ENCODE data around the gene NTSR1. TPM values are rescaled to one million over a fixed set of nuclear protein-coding genes. Genes with fewer than 3 reads are reported as not detected.

Gene NTSR1
- total and polyA plus RNA-seq, 4 donors, result 0.02 to 3.7 (median 0.76) TPM

- Histone ChIP-seq H3K27me3 (ENCODE audit: control insufficient read depth in 3 of 3, insufficient read depth in 3 of 3, low read length in 2 of 3) (peaks cover 0 to 8% (median 0%) of the 10 kb centered on the region in 3 donors), H3K9me3 (ENCODE audit: control insufficient read depth in 4 of 4, insufficient read depth in 3 of 4, low read length in 3 of 4) (peaks cover 0 to 2% (median 0%) of the 10 kb centered on the region in 4 donors), H3K4me3 (no peak overlapping the region), H3K4me1 (ENCODE audit: control insufficient read depth in 5 of 5, insufficient read depth in 5 of 5, low read length in 5 of 5) (peaks cover 0 to 9% (median 0%) of the 10 kb centered on the region in 5 donors), H3K36me3 (ENCODE audit: control insufficient read depth in 4 of 4, insufficient read depth in 4 of 4, low read length in 4 of 4) (no peaks in the 10 kb centered on the region), H3K27ac (ENCODE audit: low read depth in 1 of 2, low read length in 1 of 2) (peak overlapping the region in 1 of 2 donors; percentile 65), H3K9ac (ENCODE audit: insufficient read depth in 1 of 2, low read length in 2 of 2) (no peak overlapping the region)
- DNase-seq, result no peak
- no peak for ATAC-seq (ENCODE audit: insufficient read depth, low FRiP score)
- no peak for TF ChIP-seq CTCF (IDR thresholded peaks at IDR 0.05; ENCODE audit: control extremely low read depth, extremely low read depth)
- 48 to 55% methylated on average over 9 of the region's 9 CpGs for WGBS, 2 donors
Measured at GRCh38 chr20:62741191-62741691, 32.6 kb downstream of the NTSR1 start.

GRCh38 chr20:62741701-62742491 is 33.3 kb downstream of the NTSR1 start:
- WGBS, 2 donors, result 89 to 94% methylated on average over 18 of the region's 18 CpGs
- H3K36me3 ChIP-seq (ENCODE audit: control insufficient read depth in 4 of 4, insufficient read depth in 4 of 4, low read length in 4 of 4), result no peaks in the 10 kb centered on the region
- peaks cover 0 to 9% (median 0%) of the 10 kb centered on the region in 5 donors for H3K4me1 ChIP-seq (ENCODE audit: control insufficient read depth in 5 of 5, insufficient read depth in 5 of 5, low read length in 5 of 5)
- peaks cover 0 to 8% (median 0%) of the 10 kb centered on the region in 3 donors for H3K27me3 ChIP-seq (ENCODE audit: control insufficient read depth in 3 of 3, insufficient read depth in 3 of 3, low read length in 2 of 3)
- no peak overlapping the region for H3K9ac ChIP-seq (ENCODE audit: insufficient read depth in 1 of 2, low read length in 2 of 2)
- no peak overlapping the region for H3K4me3 ChIP-seq
- peaks cover 0 to 2% (median 0%) of the 10 kb centered on the region in 4 donors for H3K9me3 ChIP-seq (ENCODE audit: control insufficient read depth in 4 of 4, insufficient read depth in 3 of 4, low read length in 3 of 4)
- TF ChIP-seq CTCF (IDR thresholded peaks at IDR 0.05; ENCODE audit: control extremely low read depth, extremely low read depth), result no peak
- H3K27ac ChIP-seq (ENCODE audit: low read depth in 1 of 2, low read length in 1 of 2), result no peak overlapping the region
- DNase-seq, result no peak
- ATAC-seq (ENCODE audit: insufficient read depth, low FRiP score), result no peak

GRCh38 chr20:62742550-62742949 is 33.9 kb downstream of the NTSR1 start:
- WGBS, 2 donors, result 82% methylated on average over 6 of the region's 6 CpGs
- Histone ChIP-seq H3K9me3 (ENCODE audit: control insufficient read depth in 4 of 4, insufficient read depth in 3 of 4, low read length in 3 of 4) (no peaks in the 10 kb centered on the region), H3K4me3 (no peak overlapping the region), H3K9ac (ENCODE audit: insufficient read depth in 1 of 2, low read length in 2 of 2) (no peak overlapping the region), H3K4me1 (ENCODE audit: control insufficient read depth in 5 of 5, insufficient read depth in 5 of 5, low read length in 5 of 5) (peaks cover 0 to 9% (median 0%) of the 10 kb centered on the region in 5 donors), H3K27me3 (ENCODE audit: control insufficient read depth in 3 of 3, insufficient read depth in 3 of 3, low read length in 2 of 3) (peaks cover 0 to 8% (median 0%) of the 10 kb centered on the region in 3 donors), H3K36me3 (ENCODE audit: control insufficient read depth in 4 of 4, insufficient read depth in 4 of 4, low read length in 4 of 4) (no peaks in the 10 kb centered on the region), H3K27ac (ENCODE audit: low read depth in 1 of 2, low read length in 1 of 2) (no peak overlapping the region)
- TF ChIP-seq CTCF (IDR thresholded peaks at IDR 0.05; ENCODE audit: control extremely low read depth, extremely low read depth), result no peak
- DNase-seq (no peak), ATAC-seq (ENCODE audit: insufficient read depth, low FRiP score) (no peak)
